NCI-H1694 (cell line): ENCODE measurements around the gene OSBPL5.
"Not testable (repeated sequence)": the region's sequence is repeated elsewhere in the genome, so short reads cannot be mapped to it uniquely, and the experiment has no call there.

Experiments
- DNase-seq: peaks from one replicate; lab custom pipeline; 2025; lab: John Stamatoyannopoulos, UW

OSBPL5 gene

DNA sequence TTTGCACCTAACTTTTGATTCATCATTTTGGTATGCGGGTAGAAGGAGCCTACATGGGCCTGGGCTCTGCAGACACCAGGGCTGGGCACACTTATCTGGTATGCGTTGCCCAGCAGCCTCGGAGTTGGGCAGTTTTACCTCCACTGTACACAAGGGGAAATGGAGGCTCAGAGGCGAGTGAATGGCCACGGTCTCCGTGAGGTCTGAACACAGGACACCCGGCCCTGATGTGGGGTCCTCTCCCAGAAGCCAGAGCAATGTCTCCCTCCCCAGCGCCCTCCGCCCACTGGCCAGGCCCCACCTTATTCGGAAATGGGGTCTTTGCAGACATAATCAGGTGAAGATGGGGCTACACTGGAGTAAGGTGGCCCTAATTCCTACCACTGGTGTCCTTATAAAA, 43.7 kb downstream of the OSBPL5 start:
- no peak for DNase-seq

DNA sequence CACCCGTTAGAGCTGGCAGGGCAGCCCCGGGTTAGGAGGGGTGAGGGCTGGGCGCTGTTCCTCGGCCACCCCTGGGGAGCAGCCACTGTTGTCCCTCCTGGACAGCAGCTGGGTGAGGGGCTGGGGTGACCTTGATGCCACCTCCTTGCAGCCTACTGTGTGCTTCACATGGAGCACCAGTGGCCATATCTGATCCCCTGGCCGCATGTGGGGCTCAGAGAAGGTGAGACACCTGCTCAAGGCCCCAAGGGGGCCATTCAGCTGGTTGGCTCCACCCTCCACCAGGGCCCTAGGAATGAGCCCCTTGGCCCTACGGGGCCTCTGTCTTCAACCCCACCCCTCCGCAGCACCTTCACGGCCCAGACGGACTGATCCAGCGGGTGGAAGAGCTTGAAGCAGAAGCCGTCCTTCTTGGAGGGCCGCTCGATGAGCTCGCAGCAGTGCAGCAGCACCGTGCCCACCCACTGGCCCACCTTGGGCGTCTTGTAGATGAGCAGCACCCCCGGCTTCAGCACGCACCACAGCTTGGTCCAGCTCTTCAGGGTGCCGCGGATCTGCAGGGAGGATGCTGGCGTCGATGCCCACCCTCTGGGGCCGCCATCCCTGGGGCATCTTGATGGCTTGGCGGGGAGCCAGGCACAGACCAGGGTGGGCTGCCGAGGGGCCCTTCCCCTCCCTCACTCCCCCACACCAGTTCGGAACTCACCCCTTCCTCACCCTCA, 44.9 kb downstream of the OSBPL5 start:
- no peak for DNase-seq

DNA sequence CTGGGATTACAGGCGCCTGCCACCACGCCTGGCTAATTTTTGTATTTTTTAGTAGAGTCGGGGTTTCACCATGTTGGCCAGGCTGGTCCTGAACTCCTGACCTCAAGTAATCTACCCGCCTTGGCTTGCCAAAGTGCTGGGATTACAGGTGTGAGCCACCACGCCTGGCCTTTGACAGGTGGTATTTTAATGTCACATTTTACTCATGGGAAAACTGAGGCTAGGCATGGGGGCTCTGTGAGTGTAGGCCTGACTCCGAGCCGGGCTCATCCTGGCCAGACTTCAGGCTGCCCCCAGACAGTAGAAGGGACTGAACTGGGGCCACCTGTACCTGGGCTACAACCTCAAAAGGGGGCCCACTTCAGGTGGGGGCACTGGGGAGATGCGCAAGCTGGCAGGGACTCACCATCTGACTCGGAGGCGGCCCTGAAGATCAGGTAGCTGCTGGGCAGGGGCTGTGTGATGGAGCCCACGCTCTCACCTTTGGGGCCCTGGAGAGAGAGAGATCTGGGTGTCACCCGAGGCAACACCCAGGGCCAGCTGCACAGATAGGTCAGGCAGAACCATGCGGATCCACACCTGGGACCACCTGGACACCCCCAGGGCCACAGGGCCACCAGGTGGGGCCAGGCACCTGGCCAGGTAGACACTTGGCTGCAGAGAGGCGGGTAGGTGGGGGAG, 45.8 kb downstream of the OSBPL5 start:
- no peak for DNase-seq

DNA sequence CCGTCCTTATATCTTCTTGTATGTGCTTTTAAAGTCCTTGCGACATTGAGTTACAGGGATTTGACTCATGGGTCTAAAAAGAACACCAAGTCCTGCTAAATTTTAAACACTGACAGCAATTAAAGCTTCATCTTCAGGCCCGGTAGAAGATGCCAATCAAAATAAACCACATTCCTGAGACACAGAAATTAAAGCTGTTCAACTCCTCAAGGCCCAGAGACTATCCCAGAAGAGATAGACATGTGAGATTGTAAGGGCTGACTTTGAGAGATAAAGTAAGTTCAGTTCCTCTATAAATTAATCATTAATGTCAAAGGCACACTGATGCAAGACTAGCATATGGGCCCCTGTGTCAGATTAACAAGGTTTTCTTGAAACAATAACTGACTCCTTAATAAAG, 49.8 kb downstream of the OSBPL5 start:
- no peak for DNase-seq

DNA sequence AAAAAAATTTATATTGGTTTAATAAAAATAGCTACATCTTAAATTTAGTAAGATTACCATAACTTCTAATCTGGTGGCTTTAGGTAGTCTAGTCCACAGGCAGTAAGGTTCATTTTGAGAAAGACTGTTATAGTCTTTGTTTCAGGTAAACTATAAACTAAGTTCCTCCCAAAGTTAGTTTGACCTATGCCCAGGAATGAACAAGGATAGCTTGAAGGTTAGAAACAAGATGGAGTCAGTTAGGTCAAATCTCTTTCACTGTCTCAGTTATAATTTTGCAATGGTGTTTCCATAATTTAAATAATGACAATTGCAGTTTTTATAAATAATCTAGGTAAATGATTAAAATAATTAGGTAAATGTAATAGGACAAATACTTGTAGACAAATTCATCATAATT, 51.4 kb downstream of the OSBPL5 start:
- not testable (repeated sequence) for DNase-seq

DNA sequence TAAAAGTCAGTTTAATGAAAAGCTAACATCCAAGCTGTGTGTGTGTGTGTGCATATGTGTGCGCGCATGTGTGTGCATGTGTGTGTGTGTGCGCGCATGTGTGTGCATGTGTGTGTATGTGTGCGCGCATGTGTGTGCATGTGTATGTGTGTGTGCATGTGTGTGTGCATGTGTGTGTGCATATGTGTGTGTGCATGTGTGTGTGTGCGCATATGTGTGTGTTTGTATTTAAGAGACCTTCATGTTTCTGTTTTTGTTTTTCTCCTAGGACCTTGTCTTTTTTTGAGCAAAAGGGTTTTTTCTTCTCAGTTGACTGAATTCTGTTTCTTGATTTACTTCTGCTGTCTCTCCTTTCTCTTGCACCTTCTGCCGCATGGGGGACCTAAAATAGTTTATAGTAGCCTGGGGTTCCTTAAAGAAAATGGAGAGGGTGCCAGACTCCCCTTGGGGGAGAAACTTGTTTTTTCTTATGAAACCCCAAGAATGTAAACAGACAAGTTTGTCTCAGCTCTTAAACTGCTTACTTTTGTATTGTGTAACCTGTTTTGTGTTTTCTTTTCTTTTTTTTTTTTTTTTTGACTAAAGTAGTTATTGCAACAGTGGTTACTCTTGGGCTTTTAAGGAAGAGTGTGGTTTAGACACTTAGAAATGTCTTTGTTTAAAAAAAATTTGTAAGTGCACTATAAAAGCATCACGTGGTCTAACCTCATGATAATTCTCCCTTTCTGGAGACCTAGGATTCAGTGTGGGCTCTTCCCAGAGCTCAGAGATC, 53.0 kb downstream of the OSBPL5 start:
- no peak for DNase-seq

DNA sequence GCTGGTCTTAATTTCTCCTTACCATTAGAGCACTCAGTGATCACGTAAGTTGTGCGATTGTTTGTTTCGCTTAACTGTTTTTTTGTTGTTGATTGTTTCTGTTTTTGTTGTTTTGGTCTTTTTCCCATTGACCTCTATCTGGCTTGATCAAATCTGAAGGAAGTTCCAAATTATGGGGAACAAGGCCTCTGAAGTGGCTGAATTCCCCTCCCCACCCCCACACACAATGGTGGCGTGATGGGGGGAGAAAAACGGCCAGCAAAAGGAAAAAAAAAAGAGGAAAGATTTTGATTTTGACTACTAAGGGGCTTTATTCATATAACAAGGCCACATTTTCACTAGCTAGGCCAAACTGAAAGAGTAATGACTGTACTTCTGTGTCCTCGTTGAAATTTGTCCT, 53.6 kb downstream of the OSBPL5 start:
- DNase-seq, result no peak

DNA sequence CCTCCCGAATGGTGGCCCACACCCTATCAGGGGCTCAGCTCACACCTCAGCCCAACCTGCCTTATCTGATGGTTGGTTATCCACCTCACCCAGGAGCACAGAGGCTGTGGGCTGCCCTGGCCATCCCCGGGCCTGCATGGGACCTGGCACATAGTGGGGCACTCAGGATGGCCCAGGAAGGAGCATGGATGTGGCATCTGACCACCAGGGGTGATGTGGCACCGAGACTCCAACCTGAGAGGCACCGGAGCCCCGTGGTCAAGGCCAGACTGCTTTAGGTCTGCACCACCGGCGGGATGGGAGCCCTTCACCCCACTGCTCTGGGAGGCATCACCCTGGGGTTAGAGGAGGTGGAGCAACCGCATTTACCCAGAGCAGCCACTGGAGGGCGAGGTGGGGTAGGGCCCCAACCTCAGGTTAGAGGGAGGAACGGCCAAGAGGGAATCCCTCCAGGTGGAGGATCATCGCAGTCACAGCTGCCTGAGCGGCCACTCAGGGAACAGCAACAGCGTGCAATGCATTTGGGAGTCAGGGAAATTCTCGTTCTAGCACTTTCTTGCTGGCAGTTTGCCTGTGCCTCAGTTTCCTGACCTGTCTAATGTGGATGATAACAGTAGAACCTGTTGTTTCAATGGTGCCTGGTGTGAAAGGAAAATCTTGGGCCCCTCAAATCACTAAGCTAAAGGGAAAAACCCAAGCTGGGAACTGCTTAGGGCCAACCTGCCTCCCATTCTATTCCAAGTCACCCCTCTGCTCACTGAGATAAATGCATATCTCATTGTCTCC, 55.0 kb downstream of the OSBPL5 start:
- DNase-seq, result peak; percentile 27

DNA sequence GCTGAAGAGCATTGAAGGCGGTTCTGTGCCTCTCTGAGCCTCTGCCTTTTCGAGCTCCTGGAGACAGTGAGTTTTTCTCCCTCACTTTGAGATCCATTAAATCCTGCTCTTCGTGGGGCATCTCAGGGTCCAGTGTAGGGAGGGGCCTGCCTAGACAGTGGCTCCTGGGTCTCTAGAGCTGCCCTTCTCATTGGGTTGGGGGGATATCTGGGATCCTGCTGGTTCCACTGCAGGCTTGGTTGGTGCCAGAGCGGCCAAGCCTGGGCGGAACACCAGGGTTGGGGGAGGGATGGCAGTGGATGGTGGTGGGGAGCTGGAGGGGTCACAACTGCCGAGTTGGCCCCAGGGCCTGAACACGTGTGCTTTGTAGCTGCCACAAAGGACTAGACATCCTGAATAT, 55.7 kb downstream of the OSBPL5 start:
- no peak for DNase-seq

DNA sequence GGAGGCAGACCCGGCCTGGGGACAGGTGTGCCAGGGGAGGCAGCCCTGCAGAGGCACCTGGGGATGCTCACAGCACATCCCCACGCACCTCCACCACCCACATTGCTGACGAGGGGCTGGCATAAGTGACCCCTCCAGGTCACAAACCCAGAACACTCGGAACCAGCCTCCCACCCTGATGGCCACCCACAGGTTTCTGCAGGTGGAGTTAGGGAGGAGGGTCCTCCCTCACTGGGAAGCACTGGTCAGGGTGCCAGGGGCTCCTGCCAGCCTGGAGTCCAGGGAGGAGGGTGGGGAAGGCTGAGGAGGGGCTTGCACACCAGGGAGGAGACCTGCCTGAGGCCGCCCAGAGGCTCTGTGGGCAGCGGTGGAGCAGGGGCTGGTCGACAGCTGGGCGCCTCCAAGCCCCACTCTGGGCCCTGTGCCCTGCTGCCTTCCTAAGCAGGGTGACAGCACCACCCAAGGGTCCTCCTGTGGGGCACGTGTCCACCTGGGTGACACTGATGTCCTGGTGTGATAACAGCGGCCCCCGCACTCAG, 56.9 kb downstream of the OSBPL5 start:
- no peak for DNase-seq

DNA sequence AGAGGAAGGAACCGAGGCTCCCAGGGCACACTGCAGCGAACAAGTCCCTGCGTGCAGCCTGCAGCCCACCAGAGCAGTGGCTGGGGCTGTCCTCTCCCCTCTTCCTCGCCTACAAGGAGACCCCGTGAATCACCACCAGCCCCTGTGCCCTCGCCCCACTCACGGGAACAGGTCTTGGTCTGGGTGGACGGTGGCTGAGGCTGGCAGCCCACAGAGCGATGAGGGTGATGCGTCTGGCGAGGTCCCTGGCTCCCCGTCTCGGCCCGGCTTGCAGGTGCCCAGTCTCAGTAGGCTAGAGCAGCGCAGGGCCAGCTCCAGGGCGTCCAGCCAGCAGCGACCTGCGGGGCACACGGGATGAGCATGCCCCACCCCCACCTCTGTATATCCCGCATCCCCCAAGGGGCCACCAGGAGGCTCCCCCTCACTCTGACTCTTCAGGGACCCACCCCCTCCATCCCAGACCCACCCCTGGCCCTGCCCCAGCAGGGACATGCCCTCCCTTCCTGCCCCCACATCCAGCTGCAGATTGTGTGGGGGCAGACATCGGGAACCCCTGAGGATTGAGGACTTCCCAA, 57.4 kb downstream of the OSBPL5 start:
- no peak for DNase-seq

DNA sequence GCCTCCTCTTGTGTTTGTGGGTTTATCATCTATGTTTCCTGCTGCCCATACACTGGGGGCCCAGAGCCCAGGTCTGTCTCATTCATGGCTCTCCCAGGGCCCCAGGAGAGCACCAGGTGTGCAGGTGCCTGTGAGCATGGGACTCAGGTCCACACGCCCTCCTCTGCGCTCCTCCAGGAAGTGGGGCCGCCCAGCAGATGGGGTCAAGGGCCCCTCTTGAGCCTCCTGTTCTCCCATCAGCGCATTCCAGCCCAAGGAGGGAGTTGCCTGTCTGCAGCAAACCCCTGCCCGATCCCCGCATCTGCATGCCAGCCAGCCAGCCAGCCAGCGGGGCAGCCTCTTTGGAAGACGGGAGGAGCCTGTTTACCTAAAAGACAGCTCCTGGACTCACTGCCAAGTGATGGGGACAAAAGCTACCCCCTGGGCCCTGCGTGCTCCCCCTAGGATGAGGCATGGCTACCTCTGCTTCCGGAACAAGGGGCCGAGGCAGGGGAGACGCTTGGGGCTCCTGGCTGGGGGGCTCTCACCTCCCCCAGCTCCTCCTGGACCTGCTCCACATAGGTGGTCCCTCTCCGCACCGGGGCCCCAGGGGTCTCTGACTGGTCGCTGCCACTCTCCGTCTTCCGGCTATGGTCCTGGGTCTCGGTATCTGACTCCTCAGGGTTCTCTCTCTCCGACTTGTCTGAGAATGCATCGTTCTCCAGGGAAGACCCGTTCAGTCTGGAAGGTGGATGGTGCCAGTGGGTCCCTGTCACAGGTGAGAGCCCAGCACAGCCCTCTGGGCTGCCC, 58.2 kb downstream of the OSBPL5 start:
- DNase-seq, result no peak

DNA sequence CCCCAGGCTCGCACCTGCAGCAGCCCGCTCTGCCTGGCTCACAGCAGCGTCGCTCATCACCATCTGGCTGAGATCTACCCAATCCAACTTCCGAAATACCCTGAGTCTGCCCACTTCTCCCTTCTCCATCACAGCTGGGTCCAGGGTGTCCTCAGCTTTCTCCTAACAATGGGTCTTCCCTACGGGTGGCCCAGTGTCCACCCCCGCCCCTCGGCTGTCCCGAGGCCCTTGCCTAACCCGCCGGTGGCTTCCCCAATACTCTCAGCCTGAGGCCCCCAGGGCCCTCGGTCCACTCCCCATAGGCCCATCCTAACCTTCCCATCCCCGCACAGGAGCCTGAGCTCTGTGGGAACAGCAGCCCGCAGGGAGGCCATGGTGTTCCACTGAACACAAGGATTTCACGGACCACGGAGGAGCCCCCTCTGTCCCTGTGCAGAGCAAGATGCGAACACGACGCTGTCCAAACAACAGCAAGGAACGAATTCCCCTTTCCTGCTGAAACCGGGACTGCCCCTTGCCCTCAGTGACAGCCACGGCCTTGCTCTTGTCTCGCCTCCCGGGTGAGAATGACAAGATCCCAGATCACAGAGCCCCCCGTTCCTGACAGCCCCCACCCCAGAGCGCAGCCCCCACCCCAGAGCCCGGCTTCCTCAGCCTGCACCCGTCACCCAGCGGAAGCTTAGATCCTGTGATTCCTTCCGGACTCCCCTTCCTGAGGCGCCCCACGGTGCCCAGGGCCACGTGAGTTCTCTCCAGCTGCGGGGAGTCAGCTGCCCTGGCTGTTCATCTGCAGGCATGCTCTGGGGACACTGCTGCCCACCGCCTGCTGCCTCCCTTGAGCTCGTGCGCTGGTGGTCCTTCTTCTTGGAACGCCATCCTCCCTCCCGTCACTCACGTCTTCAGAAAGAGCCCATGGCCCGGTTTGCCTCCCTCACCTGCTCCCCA, 59.0 kb downstream of the OSBPL5 start:
- DNase-seq, result no peak

DNA sequence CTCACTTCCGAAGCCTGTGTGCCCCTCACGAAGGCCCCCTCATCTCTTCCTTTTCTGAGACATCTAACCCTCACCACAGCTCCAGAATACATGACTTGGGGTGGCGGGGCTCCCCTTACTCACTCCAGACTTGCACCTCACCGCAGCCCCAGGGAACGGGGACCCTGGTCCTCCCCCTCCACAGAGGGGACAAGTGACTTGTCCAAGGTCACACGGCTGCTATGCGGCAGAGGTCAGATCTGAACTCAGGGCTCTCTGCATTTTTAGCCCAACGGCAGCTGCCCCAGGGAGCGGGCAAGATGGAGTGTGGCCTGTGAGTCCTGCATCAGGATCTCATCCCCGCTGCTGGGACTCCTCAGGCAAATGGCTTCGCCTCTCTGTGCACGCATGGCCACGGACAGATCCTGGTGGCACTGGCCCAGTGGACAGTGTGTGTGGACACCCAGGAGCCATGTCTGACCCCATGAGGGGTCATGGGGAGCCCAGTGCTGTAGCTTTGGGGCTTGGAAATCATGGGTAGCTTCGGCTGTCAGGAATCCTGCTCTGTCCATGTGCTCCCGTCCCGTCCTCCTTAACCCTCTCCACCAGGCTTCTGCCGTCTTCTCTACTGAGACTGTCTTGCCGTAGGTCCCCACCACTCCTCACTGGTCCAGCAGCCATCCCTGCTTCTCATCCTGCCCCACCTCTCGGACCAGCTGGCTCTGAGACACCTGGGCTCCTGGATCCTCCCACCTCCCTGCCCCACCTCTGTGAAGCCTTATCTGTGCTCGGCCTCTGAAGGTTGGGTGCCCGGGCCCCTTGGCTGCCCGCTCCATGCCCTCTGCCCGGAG, 59.9 kb downstream of the OSBPL5 start:
- DNase-seq, result no peak

DNA sequence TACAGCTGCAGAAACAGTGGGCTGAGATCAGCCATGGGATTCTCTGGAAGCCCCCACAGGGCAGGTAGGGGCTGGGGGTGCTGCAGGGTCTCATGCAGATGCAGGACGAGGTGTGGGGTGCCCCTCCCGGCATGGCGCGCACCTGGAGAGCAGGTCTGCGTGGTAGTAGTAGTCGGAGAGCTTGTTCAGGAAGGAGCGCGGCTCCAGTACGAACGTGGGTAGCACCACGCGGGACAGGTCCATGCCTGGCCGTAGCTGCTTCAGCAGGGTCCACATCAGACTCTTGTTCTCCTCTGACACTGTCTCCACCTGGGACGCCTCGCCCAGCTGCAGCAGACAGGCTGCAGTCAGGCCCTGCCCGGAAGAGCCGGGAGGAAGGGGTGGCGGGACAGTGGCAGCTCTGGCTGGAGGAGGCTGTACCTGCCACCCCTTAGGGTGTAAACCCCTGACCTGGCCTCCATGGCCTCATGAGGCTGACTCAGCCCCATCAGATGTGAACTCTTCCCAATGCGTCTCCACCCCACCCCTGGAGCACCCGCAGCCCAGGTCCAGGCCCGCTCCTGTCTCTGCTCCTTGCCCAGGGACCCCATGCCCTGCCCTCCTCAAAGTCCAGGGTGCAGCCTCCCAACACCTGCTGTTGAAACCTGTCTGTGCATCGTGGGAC, 60.9 kb downstream of the OSBPL5 start:
- DNase-seq, result no peak

DNA sequence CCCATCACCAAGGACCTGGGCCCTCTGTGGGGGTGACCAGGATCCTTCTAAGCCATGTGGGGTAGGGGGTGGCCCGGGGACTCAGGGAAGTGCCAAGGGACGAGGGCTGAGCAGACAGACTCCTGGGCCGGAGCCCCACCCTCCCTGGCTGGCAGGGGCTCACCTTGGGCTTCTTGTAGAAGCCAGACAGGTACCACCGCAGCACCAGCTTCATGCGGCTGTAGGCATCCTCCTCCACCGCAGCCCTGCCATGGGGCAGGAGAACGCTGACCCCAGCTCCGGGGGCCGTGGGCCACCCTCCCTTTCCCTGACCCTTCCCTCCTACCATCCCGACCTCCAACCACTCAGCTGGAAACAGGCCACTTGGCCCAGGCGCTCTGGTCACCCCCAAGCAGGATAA, 62.0 kb downstream of the OSBPL5 start:
- DNase-seq, result no peak

DNA sequence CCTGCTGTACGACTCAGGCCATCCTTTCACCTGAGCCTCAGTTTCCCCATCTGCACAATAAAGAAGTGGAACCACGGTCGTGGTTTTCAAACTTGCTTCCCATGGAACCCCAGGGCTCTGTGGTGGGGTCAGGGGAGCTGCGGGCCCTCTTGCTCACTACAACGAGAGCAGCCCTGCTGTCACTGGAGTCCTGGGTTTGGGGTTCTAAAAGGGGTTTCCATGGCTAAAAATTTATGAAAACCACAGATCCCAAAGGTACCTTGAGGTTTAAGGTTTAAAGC, 62.5 kb downstream of the OSBPL5 start:
- no peak for DNase-seq

DNA sequence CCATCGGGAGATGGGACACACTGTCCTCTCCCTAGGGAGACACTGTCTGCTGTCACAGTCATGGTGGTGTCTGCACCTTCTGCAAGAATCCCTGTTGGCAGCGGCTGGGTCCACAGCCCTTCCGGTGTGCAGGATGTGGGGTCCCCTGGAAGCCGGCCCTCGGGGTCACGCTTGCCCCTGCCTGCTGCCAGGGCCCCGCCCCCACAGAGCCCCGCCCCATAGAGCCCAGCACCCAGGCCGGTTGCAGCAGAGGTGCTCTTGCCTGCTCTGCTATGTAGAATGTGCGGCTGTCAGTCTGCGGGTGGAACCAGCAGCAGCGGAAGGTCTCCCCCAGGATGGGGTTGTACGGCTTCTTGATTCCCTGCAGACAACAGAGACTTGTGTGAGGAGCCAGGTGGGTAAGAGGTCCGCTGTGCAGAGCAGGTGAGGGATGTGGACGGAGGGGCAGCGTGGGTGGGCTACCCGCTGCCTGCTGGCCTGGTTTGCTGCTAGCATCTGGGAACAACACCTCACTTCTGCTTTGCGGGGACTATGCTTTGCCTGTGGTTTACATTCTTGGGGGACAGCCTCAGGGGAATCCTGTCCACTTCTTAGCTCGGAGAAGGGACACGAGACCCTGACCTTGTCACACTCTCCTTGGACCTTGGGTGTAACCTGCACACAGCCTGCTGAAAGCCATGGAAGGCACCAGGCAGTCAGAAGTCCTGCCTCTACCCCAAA, 63.0 kb downstream of the OSBPL5 start:
- no peak for DNase-seq
